ENCODE measurements around the gene TBC1D5.
A peak's percentile ranks its signal among the peaks of the same experiment; 100 is the strongest.

Gene TBC1D5

GRCh38 chr3:17302774-17303173, 439.7 kb downstream of the TBC1D5 start:
- no peak for DNase-seq (ENCODE audit: low read depth in 2 of 2)

- DNase-seq (ENCODE audit: low read depth in 2 of 2): no peak
These were observed 440.3 kb downstream of the TBC1D5 start for GRCh38 chr3:17302170-17302569.

GRCh38 chr3:17301271-17301670, 441.2 kb downstream of the TBC1D5 start:
- DNase-seq (ENCODE audit: low read depth in 2 of 2): no peak

- DNase-seq (ENCODE audit: low read depth in 2 of 2): no peak
These were observed 442.0 kb downstream of the TBC1D5 start for GRCh38 chr3:17300441-17300840.

- DNase-seq (ENCODE audit: low read depth in 2 of 2): no peak
These were observed 444.4 kb downstream of the TBC1D5 start for GRCh38 chr3:17298038-17298437.

- DNase-seq (ENCODE audit: low read depth in 2 of 2): no peak
These were observed 449.9 kb downstream of the TBC1D5 start for GRCh38 chr3:17292556-17292955.

GRCh38 chr3:17290894-17291293, 451.5 kb downstream of the TBC1D5 start:
- DNase-seq (ENCODE audit: low read depth in 2 of 2): no peak

GRCh38 chr3:17288839-17289399, 453.5 kb downstream of the TBC1D5 start:
- DNase-seq (ENCODE audit: low read depth in 2 of 2): no peak

- no peak for DNase-seq (ENCODE audit: low read depth in 2 of 2)
These were observed 455.3 kb downstream of the TBC1D5 start for GRCh38 chr3:17287006-17287689.

GRCh38 chr3:17278006-17278405, 464.4 kb downstream of the TBC1D5 start:
- no peak for DNase-seq (ENCODE audit: low read depth in 2 of 2)

- no peak for DNase-seq (ENCODE audit: low read depth in 2 of 2)
These were observed 475.6 kb downstream of the TBC1D5 start for GRCh38 chr3:17266846-17267245.

- no peak for DNase-seq (ENCODE audit: low read depth in 2 of 2)
These were observed 480.6 kb downstream of the TBC1D5 start for GRCh38 chr3:17261627-17262369.

GRCh38 chr3:17260257-17260656, 482.2 kb downstream of the TBC1D5 start:
- DNase-seq (ENCODE audit: low read depth in 2 of 2): no peak

- no peak for DNase-seq (ENCODE audit: low read depth in 2 of 2)
These were observed 482.7 kb downstream of the TBC1D5 start for GRCh38 chr3:17259685-17260084.

GRCh38 chr3:17258823-17259436, 483.5 kb downstream of the TBC1D5 start:
- no peak for DNase-seq (ENCODE audit: low read depth in 2 of 2)

GRCh38 chr3:17257269-17257668, 485.2 kb downstream of the TBC1D5 start:
- no peak for DNase-seq (ENCODE audit: low read depth in 2 of 2)

- peak; percentile 11 to 12 for DNase-seq (ENCODE audit: low read depth in 2 of 2)
These were observed 498.8 kb downstream of the TBC1D5 start for GRCh38 chr3:17243621-17244020.

GRCh38 chr3:17239417-17239816, 503.0 kb downstream of the TBC1D5 start:
- no peak for DNase-seq (ENCODE audit: low read depth in 2 of 2)

GRCh38 chr3:17238023-17238422, 504.4 kb downstream of the TBC1D5 start:
- peak; percentile 6 to 9 for DNase-seq (ENCODE audit: low read depth in 2 of 2)

GRCh38 chr3:17235310-17235709, 507.1 kb downstream of the TBC1D5 start:
- DNase-seq (ENCODE audit: low read depth in 2 of 2): no peak

GRCh38 chr3:17234382-17234781, 508.0 kb downstream of the TBC1D5 start:
- no peak for DNase-seq (ENCODE audit: low read depth in 2 of 2)

GRCh38 chr3:17233398-17233800, 509.0 kb downstream of the TBC1D5 start:
- DNase-seq (ENCODE audit: low read depth in 2 of 2): peak; percentile 18 to 24

- DNase-seq (ENCODE audit: low read depth in 2 of 2): no peak
These were observed 510.0 kb downstream of the TBC1D5 start for GRCh38 chr3:17232442-17232841.

Measured in fibroblast of skin of left biceps (primary cell).